ENCODE results near the gene MFAP5.
A peak's percentile ranks its signal among the peaks of the same experiment; 100 is the strongest.

The MFAP5 gene

DNA sequence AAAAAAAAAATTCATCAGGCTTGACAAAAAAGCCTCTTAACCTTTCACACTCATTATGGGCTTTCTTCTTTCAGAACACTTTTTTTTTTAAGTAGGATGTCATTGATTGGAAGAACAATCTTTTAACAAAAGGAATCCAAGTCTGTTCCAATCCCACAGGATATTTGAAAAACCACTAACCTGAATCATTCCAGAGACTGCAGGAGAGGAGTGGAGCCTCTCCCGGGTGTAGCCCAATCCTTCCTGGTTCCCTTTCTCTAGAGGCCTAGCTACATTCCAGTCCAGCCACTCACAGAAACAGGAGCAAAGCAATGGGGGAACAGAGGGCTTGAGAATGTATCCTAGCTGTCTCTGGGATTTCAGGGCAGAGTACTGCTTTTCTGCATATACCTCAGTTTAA lies 4.3 kb downstream of the MFAP5 start:
- H3K9ac ChIP-seq (ENCODE audit: low read length in 5 of 5), result no peak overlapping the region
- H3K27me3 ChIP-seq (ENCODE audit: control insufficient read depth in 5 of 5, insufficient read depth in 4 of 5, low read length in 5 of 5), result no peaks in the 10 kb centered on the region
- H3K9me3 ChIP-seq (ENCODE audit: control insufficient read depth in 5 of 5, low read length in 5 of 5), result no peaks in the 10 kb centered on the region
- H3K4me3 ChIP-seq (ENCODE audit: low read depth in 1 of 5, low read length in 5 of 5), result peak overlapping the region in 1 of 5 donors; percentile 22
- H3K36me3 ChIP-seq (ENCODE audit: control insufficient read depth in 5 of 5, insufficient read depth in 5 of 5, low read length in 5 of 5), result peaks cover 0 to 4% (median 0%) of the 10 kb centered on the region in 5 donors
- peaks cover 0 to 54% (median 38%) of the 10 kb centered on the region in 5 donors for H3K4me1 ChIP-seq (ENCODE audit: control insufficient read depth in 5 of 5, insufficient read depth in 5 of 5, low read length in 5 of 5)
- peak overlapping the region; percentile 46 for H3K27ac ChIP-seq (ENCODE audit: low read depth, low read length)

- Histone ChIP-seq H3K27me3 (ENCODE audit: control insufficient read depth in 5 of 5, insufficient read depth in 4 of 5, low read length in 5 of 5) (no peaks in the 10 kb centered on the region), H3K27ac (ENCODE audit: low read depth, low read length) (no peak overlapping the region), H3K9me3 (ENCODE audit: control insufficient read depth in 5 of 5, low read length in 5 of 5) (no peaks in the 10 kb centered on the region), H3K36me3 (ENCODE audit: control insufficient read depth in 5 of 5, insufficient read depth in 5 of 5, low read length in 5 of 5) (peaks cover 0 to 9% (median 3%) of the 10 kb centered on the region in 5 donors), H3K4me3 (ENCODE audit: low read depth in 1 of 5, low read length in 5 of 5) (no peak overlapping the region), H3K9ac (ENCODE audit: low read length in 5 of 5) (no peak overlapping the region), H3K4me1 (ENCODE audit: control insufficient read depth in 5 of 5, insufficient read depth in 5 of 5, low read length in 5 of 5) (peaks cover 0 to 26% (median 17%) of the 10 kb centered on the region in 5 donors)
Observed at GRCh38 chr12:8655421-8655820, 7.2 kb downstream of the MFAP5 start.

DNA sequence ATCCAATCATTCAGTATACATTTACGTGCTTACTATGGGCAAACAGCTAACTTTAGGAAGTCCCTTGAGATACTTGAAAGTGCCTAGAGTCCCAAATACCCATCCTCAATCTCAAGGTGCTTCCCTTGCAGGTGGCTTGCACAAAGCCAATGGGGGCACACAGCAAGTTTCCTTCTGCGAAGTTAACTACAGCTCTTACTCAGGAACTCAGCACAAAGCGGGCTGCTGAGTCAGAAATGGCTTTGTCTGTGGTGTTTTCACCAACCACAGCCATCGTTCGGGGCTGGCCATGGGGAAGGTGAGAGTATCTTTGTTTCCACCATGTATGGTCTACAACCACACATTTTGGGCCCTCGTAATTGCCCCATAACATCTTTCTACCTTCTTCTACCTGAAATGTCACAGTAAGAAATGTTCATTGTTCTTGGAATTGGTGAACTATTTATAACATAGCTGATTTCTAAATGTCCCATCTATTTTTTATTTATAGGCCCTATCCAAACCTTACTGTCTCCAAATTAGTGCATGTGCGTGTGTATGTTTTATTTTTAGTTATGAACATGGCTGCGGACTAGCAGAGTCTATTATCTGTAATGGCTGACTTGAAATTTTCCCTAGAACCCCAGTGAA lies 13.9 kb downstream of the MFAP5 start:
- no peaks in the 10 kb centered on the region for H3K27me3 ChIP-seq (ENCODE audit: control insufficient read depth in 5 of 5, insufficient read depth in 4 of 5, low read length in 5 of 5)
- no peak overlapping the region for H3K27ac ChIP-seq (ENCODE audit: low read depth, low read length)
- no peaks in the 10 kb centered on the region for H3K9me3 ChIP-seq (ENCODE audit: control insufficient read depth in 5 of 5, low read length in 5 of 5)
- H3K36me3 ChIP-seq (ENCODE audit: control insufficient read depth in 5 of 5, insufficient read depth in 5 of 5, low read length in 5 of 5), result peaks cover 7 to 24% (median 16%) of the 10 kb centered on the region in 5 donors
- no peak overlapping the region for H3K9ac ChIP-seq (ENCODE audit: low read length in 5 of 5)
- H3K4me1 ChIP-seq (ENCODE audit: control insufficient read depth in 5 of 5, insufficient read depth in 5 of 5, low read length in 5 of 5), result no peaks in the 10 kb centered on the region
- H3K4me3 ChIP-seq (ENCODE audit: low read depth in 1 of 5, low read length in 5 of 5), result no peak overlapping the region

- Histone ChIP-seq H3K27ac (ENCODE audit: low read depth, low read length) (no peak overlapping the region), H3K9me3 (ENCODE audit: control insufficient read depth in 5 of 5, low read length in 5 of 5) (no peaks in the 10 kb centered on the region), H3K27me3 (ENCODE audit: control insufficient read depth in 5 of 5, insufficient read depth in 4 of 5, low read length in 5 of 5) (no peaks in the 10 kb centered on the region), H3K4me1 (ENCODE audit: control insufficient read depth in 5 of 5, insufficient read depth in 5 of 5, low read length in 5 of 5) (no peaks in the 10 kb centered on the region), H3K4me3 (ENCODE audit: low read depth in 1 of 5, low read length in 5 of 5) (no peak overlapping the region), H3K36me3 (ENCODE audit: control insufficient read depth in 5 of 5, insufficient read depth in 5 of 5, low read length in 5 of 5) (peaks cover 7 to 22% (median 16%) of the 10 kb centered on the region in 5 donors), H3K9ac (ENCODE audit: low read length in 5 of 5) (no peak overlapping the region)
Observed at GRCh38 chr12:8647968-8648367, 14.7 kb downstream of the MFAP5 start.

- peaks cover 7 to 22% (median 13%) of the 10 kb centered on the region in 5 donors for H3K36me3 ChIP-seq (ENCODE audit: control insufficient read depth in 5 of 5, insufficient read depth in 5 of 5, low read length in 5 of 5)
- H3K4me1 ChIP-seq (ENCODE audit: control insufficient read depth in 5 of 5, insufficient read depth in 5 of 5, low read length in 5 of 5), result no peaks in the 10 kb centered on the region
- H3K9me3 ChIP-seq (ENCODE audit: control insufficient read depth in 5 of 5, low read length in 5 of 5), result no peaks in the 10 kb centered on the region
- no peak overlapping the region for H3K4me3 ChIP-seq (ENCODE audit: low read depth in 1 of 5, low read length in 5 of 5)
- H3K27me3 ChIP-seq (ENCODE audit: control insufficient read depth in 5 of 5, insufficient read depth in 4 of 5, low read length in 5 of 5), result no peaks in the 10 kb centered on the region
- H3K27ac ChIP-seq (ENCODE audit: low read depth, low read length), result no peak overlapping the region
- no peak overlapping the region for H3K9ac ChIP-seq (ENCODE audit: low read length in 5 of 5)
Observed at GRCh38 chr12:8644345-8645248, 18.0 kb downstream of the MFAP5 start.

GRCh38 chr12:8642775-8643174 lies 19.9 kb downstream of the MFAP5 start:
- H3K9me3 ChIP-seq (ENCODE audit: control insufficient read depth in 5 of 5, low read length in 5 of 5), result no peaks in the 10 kb centered on the region
- no peaks in the 10 kb centered on the region for H3K27me3 ChIP-seq (ENCODE audit: control insufficient read depth in 5 of 5, insufficient read depth in 4 of 5, low read length in 5 of 5)
- peaks cover 4 to 10% (median 7%) of the 10 kb centered on the region in 5 donors for H3K36me3 ChIP-seq (ENCODE audit: control insufficient read depth in 5 of 5, insufficient read depth in 5 of 5, low read length in 5 of 5)
- H3K9ac ChIP-seq (ENCODE audit: low read length in 5 of 5), result no peak overlapping the region
- no peak overlapping the region for H3K4me3 ChIP-seq (ENCODE audit: low read depth in 1 of 5, low read length in 5 of 5)
- no peaks in the 10 kb centered on the region for H3K4me1 ChIP-seq (ENCODE audit: control insufficient read depth in 5 of 5, insufficient read depth in 5 of 5, low read length in 5 of 5)
- H3K27ac ChIP-seq (ENCODE audit: low read depth, low read length), result no peak overlapping the region

DNA sequence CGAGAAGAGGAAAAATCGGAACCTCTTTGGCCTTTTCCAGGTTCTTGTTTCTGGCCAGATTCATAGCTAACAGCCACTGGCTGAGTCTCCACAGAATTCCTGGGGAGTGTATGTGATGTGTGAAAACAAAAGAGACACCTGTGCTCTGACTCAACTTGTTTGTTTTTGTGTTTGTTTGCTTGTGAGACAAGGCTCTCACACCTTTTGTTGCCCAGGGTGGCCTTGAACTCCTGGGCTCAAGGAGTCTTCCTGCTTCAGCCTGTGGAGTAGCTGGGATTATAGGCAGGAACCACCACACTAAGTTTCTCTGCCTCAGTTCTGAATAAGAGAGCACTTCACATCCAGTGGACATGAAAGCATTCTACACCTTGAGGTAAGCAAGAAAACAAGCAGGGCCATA lies 22.7 kb downstream of the MFAP5 start:
- H3K27me3 ChIP-seq (ENCODE audit: control insufficient read depth in 5 of 5, insufficient read depth in 4 of 5, low read length in 5 of 5), result no peaks in the 10 kb centered on the region
- peaks cover 0 to 3% (median 0%) of the 10 kb centered on the region in 5 donors for H3K36me3 ChIP-seq (ENCODE audit: control insufficient read depth in 5 of 5, insufficient read depth in 5 of 5, low read length in 5 of 5)
- no peak overlapping the region for H3K4me3 ChIP-seq (ENCODE audit: low read depth in 1 of 5, low read length in 5 of 5)
- H3K9ac ChIP-seq (ENCODE audit: low read length in 5 of 5), result no peak overlapping the region
- no peaks in the 10 kb centered on the region for H3K9me3 ChIP-seq (ENCODE audit: control insufficient read depth in 5 of 5, low read length in 5 of 5)
- H3K4me1 ChIP-seq (ENCODE audit: control insufficient read depth in 5 of 5, insufficient read depth in 5 of 5, low read length in 5 of 5), result no peaks in the 10 kb centered on the region
- H3K27ac ChIP-seq (ENCODE audit: low read depth, low read length), result no peak overlapping the region

DNA sequence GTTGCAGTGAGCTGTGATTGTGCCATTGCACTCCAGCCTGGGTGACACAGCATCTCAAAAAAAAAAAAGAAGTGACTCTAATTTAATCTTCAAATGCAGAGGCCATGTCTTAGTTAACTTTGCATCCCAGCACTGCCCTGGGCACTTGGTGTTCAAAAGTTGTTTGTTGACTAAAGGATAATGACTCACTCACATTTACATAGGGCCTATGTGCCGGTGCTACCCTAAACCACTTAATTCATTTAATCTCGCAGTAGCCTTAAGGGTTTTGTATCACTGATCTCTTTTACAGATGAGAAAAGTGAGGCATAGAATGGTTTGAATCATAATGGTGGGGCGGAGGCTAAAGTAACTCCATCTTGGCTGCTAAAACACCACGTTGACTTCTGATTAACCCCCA lies 23.7 kb downstream of the MFAP5 start:
- Histone ChIP-seq H3K36me3 (ENCODE audit: control insufficient read depth in 5 of 5, insufficient read depth in 5 of 5, low read length in 5 of 5) (peaks cover 0 to 3% (median 0%) of the 10 kb centered on the region in 5 donors), H3K27me3 (ENCODE audit: control insufficient read depth in 5 of 5, insufficient read depth in 4 of 5, low read length in 5 of 5) (no peaks in the 10 kb centered on the region), H3K9me3 (ENCODE audit: control insufficient read depth in 5 of 5, low read length in 5 of 5) (no peaks in the 10 kb centered on the region), H3K27ac (ENCODE audit: low read depth, low read length) (no peak overlapping the region), H3K4me3 (ENCODE audit: low read depth in 1 of 5, low read length in 5 of 5) (no peak overlapping the region), H3K4me1 (ENCODE audit: control insufficient read depth in 5 of 5, insufficient read depth in 5 of 5, low read length in 5 of 5) (no peaks in the 10 kb centered on the region), H3K9ac (ENCODE audit: low read length in 5 of 5) (no peak overlapping the region)

GRCh38 chr12:8637666-8638065 lies 25.0 kb downstream of the MFAP5 start:
- Histone ChIP-seq H3K4me1 (ENCODE audit: control insufficient read depth in 5 of 5, insufficient read depth in 5 of 5, low read length in 5 of 5) (no peaks in the 10 kb centered on the region), H3K9me3 (ENCODE audit: control insufficient read depth in 5 of 5, low read length in 5 of 5) (no peaks in the 10 kb centered on the region), H3K27me3 (ENCODE audit: control insufficient read depth in 5 of 5, insufficient read depth in 4 of 5, low read length in 5 of 5) (no peaks in the 10 kb centered on the region), H3K9ac (ENCODE audit: low read length in 5 of 5) (no peak overlapping the region), H3K27ac (ENCODE audit: low read depth, low read length) (no peak overlapping the region), H3K36me3 (ENCODE audit: control insufficient read depth in 5 of 5, insufficient read depth in 5 of 5, low read length in 5 of 5) (peaks cover 0 to 3% (median 0%) of the 10 kb centered on the region in 5 donors), H3K4me3 (ENCODE audit: low read depth in 1 of 5, low read length in 5 of 5) (no peak overlapping the region)

- Histone ChIP-seq H3K36me3 (ENCODE audit: control insufficient read depth in 5 of 5, insufficient read depth in 5 of 5, low read length in 5 of 5) (peaks cover 0 to 3% (median 0%) of the 10 kb centered on the region in 5 donors), H3K9me3 (ENCODE audit: control insufficient read depth in 5 of 5, low read length in 5 of 5) (no peaks in the 10 kb centered on the region), H3K9ac (ENCODE audit: low read length in 5 of 5) (no peak overlapping the region), H3K4me3 (ENCODE audit: low read depth in 1 of 5, low read length in 5 of 5) (no peak overlapping the region), H3K4me1 (ENCODE audit: control insufficient read depth in 5 of 5, insufficient read depth in 5 of 5, low read length in 5 of 5) (no peaks in the 10 kb centered on the region), H3K27ac (ENCODE audit: low read depth, low read length) (no peak overlapping the region), H3K27me3 (ENCODE audit: control insufficient read depth in 5 of 5, insufficient read depth in 4 of 5, low read length in 5 of 5) (no peaks in the 10 kb centered on the region)
Observed at GRCh38 chr12:8637244-8637643, 25.4 kb downstream of the MFAP5 start.
